Heart left ventricle (tissue), 16 donors: ENCODE results near the gene OXSR1. TPM values are rescaled to one million over a fixed set of nuclear protein-coding genes. Genes with fewer than 3 reads are reported as not detected.

Source experiments
- ATAC-seq, 4 donors: fragments of 200-7000 bp; cut with Tn5 transposase; one replicate each; pipeline ENCODE4 v1.9.1; 2020 to 2022; ENCODE audit warnings: moderate library complexity in 4 of 4, mild to moderate bottlenecking in 3 of 4, moderate number of reproducible peaks in 1 of 4
- DNase-seq, 5 donors: peaks; one replicate each; pipeline ENCODE4 v3.0.0-alpha.2; 2020
- H3K27ac ChIP-seq, 12 donors: fragments of 200-600 bp; sonication (generic) in 4 of 12; one replicate each; pipeline versions ENCODE4 v1.5.0 to v1.8.0; 2016 to 2022; ENCODE audit warnings: mild to moderate bottlenecking in 2 of 12
- H3K27me3 ChIP-seq, 9 donors: fragments of 200-600 bp; sonication (generic) in 2 of 9; one replicate each; pipeline versions ENCODE4 v1.5.1 to v1.8.0; 2016 to 2022; ENCODE audit warnings: mild to moderate bottlenecking in 3 of 9
- H3K36me3 ChIP-seq, 9 donors: fragments of 200-600 bp; sonication (generic) in 2 of 9; one replicate each; pipeline versions ENCODE4 v1.5.0 to v1.8.0; 2018 to 2022; ENCODE audit warnings: mild to moderate bottlenecking in 2 of 9
- H3K4me1 ChIP-seq, 12 donors: fragments of 200-600 bp; sonication (generic) in 4 of 12; one replicate each; pipeline versions ENCODE4 v1.5.0 to v1.8.0; 2016 to 2022; ENCODE audit warnings: mild to moderate bottlenecking in 3 of 12
- H3K4me3 ChIP-seq, 12 donors: fragments of 200-600 bp; sonication (generic) in 4 of 12; one replicate each; pipeline versions ENCODE4 v1.5.0 to v1.8.0; 2017 to 2022; ENCODE audit warnings: mild to moderate bottlenecking in 9 of 12, moderate library complexity in 4 of 12
- H3K9me3 ChIP-seq, 12 donors: fragments of 200-600 bp; sonication (generic) in 4 of 12; one replicate each; pipeline versions ENCODE4 v1.5.0 to v1.8.0; 2016 to 2022; ENCODE audit warnings: mild to moderate bottlenecking in 1 of 12
- CTCF ChIP-seq, 12 donors: fragments of 200-600 bp; sonication (generic) in 4 of 12; IDR thresholded peaks; one replicate each; pipeline versions ENCODE4 v1.5.0 to v1.8.0; 2018 to 2022; ENCODE audit warnings: antibody characterized with exemption in 12 of 12, mild to moderate bottlenecking in 5 of 12
- POLR2A ChIP-seq, 2 donors: fragments of 450-650 bp; IDR thresholded peaks; one replicate each; pipeline ENCODE4 v1.6.1; 2017; ENCODE audit warnings: antibody characterized with exemption in 2 of 2, mild to moderate bottlenecking in 2 of 2, moderate library complexity in 2 of 2
- WGBS, 4 donors: extraction: QIAGEN DNeasy Blood & Tissue Kit in 2 of 4; methylation state at CpG; one replicate each; pipeline versions ENCODE4 v1.1.5 to v1.1.7; 2013 to 2018; 5-methylcytosine and 5-hydroxymethylcytosine counted together
- intact Hi-C, 10 donors: fragments of 100-400 bp; cut with DNase I; formaldehyde crosslinking; loops; one replicate each; pipeline versions ENCODE4 v1.11.1 to v1.14.2; 2022
- polyA plus RNA-seq, 2 donors: library from polyadenylated mRNA; stranded (reverse); fragments of 200-250 nt; gene quantifications; one replicate each; pipeline ENCODE4 v1.2.3, GENCODE V29; 2013
- total RNA-seq, 9 donors: library from RNA; depleted of rRNA in 2 of 9; stranded (reverse); fragments of >200 nt in 2 of 9; fragmentation: NEBNext Ultra II Directional in 3 of 9; extraction: Animal tissue kit (Norgen Biotek cat#: 25700) in 3 of 9; gene quantifications; one replicate each; pipeline versions ENCODE4 v1.1.0 to v1.2.4, GENCODE V29; 2016 to 2023
- donor health status: ischemic (EF 13 %, LVEDD 7.1; RV severe dilation, severe dysfunction).
- donor health status: healthy with polysubstance abuse.
- donor health status: DM: no; HTN: yes; CAD: no.
- donor health status: DM: no; HTN: no; CAD: no.
- donor health status: ischemic (EF 25% LVEDD 6.9; RV normal size, moderate dysfunction).
- donor health status: ischemic (EF 25% LVEDD 5.7; RV mildly dilated, moderate dysfunction).
- donor health status: healthy.
- donor health status: DM: yes; HTN: yes; CAD: no.
- donor health status: ischemic (EF 35%, LVEDD 5.7; RV mildly dilated, moderate dysfunction).
- donor health status: nonischemic (EF 11% LVEDD 7.7; RV severe dilation, severe dysfunction).
- donor health status: DM: yes; HTN: yes; CAD: no.
- donor health status: PGD.
- donor health status: ischemic (EF 29% LVEDD 5.4; RV normal size, mild dysfunction).
- donor health status: nonischemic (EF 23%, LVEDD 6.1; RV moderate dilation, normal function).

The OXSR1 gene
- total and polyA plus RNA-seq, 11 donors: 10.4 to 38.3 (median 31.7) TPM

- 96 to 100% (median 97%) methylated on average over 4 to 13 of the region's 13 CpGs for WGBS, 4 donors
- peaks cover 0 to 50% (median 20%) of the 10 kb centered on the region in 12 donors for H3K4me1 ChIP-seq
- DNase-seq (peak in 1 of 5 donors; percentile 44), ATAC-seq (no peak)
- H3K9me3 ChIP-seq: no peaks in the 10 kb centered on the region
- H3K36me3 ChIP-seq: peaks cover 0 to 26% (median 0%) of the 10 kb centered on the region in 9 donors
- no peaks in the 10 kb centered on the region for H3K27me3 ChIP-seq
- no peak overlapping the region for H3K27ac ChIP-seq
- TF ChIP-seq CTCF (IDR thresholded peaks at IDR 0.05) (no peak), POLR2A (IDR thresholded peaks at IDR 0.05) (no peak)
- peak overlapping the region in 3 of 12 donors; percentile 86 to 99 (median 98) for H3K4me3 ChIP-seq
- intact Hi-C loops: loop anchor here in 1 of 10 donors (10.0 kb wide), 1 partner anchor 94 kb away; no protein-coding TSS in a partner anchor
These were observed 24.8 kb upstream of the OXSR1 start for GRCh38 chr3:38140326-38141172.

GRCh38 chr3:38141173-38141951 is 24.0 kb upstream of the OXSR1 start:
- peak overlapping the region in 1 of 12 donors; percentile 98 for H3K4me3 ChIP-seq
- no peaks in the 10 kb centered on the region for H3K27me3 ChIP-seq
- ATAC-seq: no peak
- no peak for DNase-seq
- H3K36me3 ChIP-seq: peaks cover 0 to 26% (median 0%) of the 10 kb centered on the region in 9 donors
- intact Hi-C loops: loop anchor here in 1 of 10 donors (10.0 kb wide), 1 partner anchor 93 kb away; no protein-coding TSS in a partner anchor
- TF ChIP-seq POLR2A (IDR thresholded peaks at IDR 0.05) (no peak), CTCF (IDR thresholded peaks at IDR 0.05) (no peak)
- H3K4me1 ChIP-seq: peaks cover 0 to 43% (median 15%) of the 10 kb centered on the region in 12 donors
- H3K9me3 ChIP-seq: peaks cover 0 to 6% (median 0%) of the 10 kb centered on the region in 12 donors
- no peak overlapping the region for H3K27ac ChIP-seq
- 91 to 97% (median 95%) methylated on average over 6 to 7 of the region's 7 CpGs for WGBS, 4 donors

GRCh38 chr3:38141952-38142273 is 23.4 kb upstream of the OXSR1 start:
- no peak overlapping the region for H3K27ac ChIP-seq
- TF ChIP-seq CTCF (IDR thresholded peaks at IDR 0.05): no peak
- peaks cover 0 to 26% (median 0%) of the 10 kb centered on the region in 9 donors for H3K36me3 ChIP-seq
- no peak overlapping the region for H3K4me3 ChIP-seq
- H3K9me3 ChIP-seq: peaks cover 0 to 10% (median 2%) of the 10 kb centered on the region in 12 donors
- H3K4me1 ChIP-seq: peaks cover 0 to 43% (median 15%) of the 10 kb centered on the region in 12 donors
- H3K27me3 ChIP-seq: no peaks in the 10 kb centered on the region
- WGBS, 4 donors: 92 to 100% (median 95%) methylated on average over 2 of the region's 2 CpGs
- intact Hi-C loops: loop anchor here in 1 of 10 donors (10.0 kb wide), 1 partner anchor 93 kb away; no protein-coding TSS in a partner anchor
- no peak for ATAC-seq
- DNase-seq: no peak

GRCh38 chr3:38142959-38143358 is 22.4 kb upstream of the OXSR1 start:
- peaks cover 0 to 26% (median 0%) of the 10 kb centered on the region in 9 donors for H3K36me3 ChIP-seq
- H3K4me3 ChIP-seq: no peak overlapping the region
- TF ChIP-seq CTCF (IDR thresholded peaks at IDR 0.05) (no peak), POLR2A (IDR thresholded peaks at IDR 0.05) (no peak)
- H3K27me3 ChIP-seq: no peaks in the 10 kb centered on the region
- intact Hi-C loops: loop anchor here in 1 of 10 donors (10.0 kb wide), 1 partner anchor 92 kb away; no protein-coding TSS in a partner anchor
- H3K27ac ChIP-seq: peak overlapping the region in 1 of 12 donors; percentile 9
- peaks cover 0 to 42% (median 12%) of the 10 kb centered on the region in 12 donors for H3K4me1 ChIP-seq
- H3K9me3 ChIP-seq: peaks cover 0 to 18% (median 5%) of the 10 kb centered on the region in 12 donors
- DNase-seq (no peak), ATAC-seq (no peak)
- 73 to 88% (median 83%) methylated on average over 1 of the region's 1 CpG for WGBS, 4 donors
